Activated naive CD4-positive, alpha-beta T cell treated with anti-CD3 and anti-CD28 coated beads, Interleukin-2, amount 10 ng/mL, durations not matched to agents 5 hours and 36 hours (primary cell): ENCODE measurements around the gene ZNF786. TPM values are rescaled to one million over a fixed set of nuclear protein-coding genes. Genes with fewer than 3 reads are reported as not detected.

Experiments used
- total RNA-seq, 2 experiments: library from RNA; stranded (reverse); gene quantifications; one replicate each; pipeline ENCODE4 v1.2.3, GENCODE V29; 2021

ZNF786 gene
- total RNA-seq: 1 to 10 TPM; 7.9 to 8.0 TPM

GRCh38 chr7:149090397-149091195 is at the start of gene ZNF786:
Gene ZNF786, minus strand, starts transcription at chr7:149090718. Its CDS starts 78 bp downstream, at chr7:149090640.

DNA sequence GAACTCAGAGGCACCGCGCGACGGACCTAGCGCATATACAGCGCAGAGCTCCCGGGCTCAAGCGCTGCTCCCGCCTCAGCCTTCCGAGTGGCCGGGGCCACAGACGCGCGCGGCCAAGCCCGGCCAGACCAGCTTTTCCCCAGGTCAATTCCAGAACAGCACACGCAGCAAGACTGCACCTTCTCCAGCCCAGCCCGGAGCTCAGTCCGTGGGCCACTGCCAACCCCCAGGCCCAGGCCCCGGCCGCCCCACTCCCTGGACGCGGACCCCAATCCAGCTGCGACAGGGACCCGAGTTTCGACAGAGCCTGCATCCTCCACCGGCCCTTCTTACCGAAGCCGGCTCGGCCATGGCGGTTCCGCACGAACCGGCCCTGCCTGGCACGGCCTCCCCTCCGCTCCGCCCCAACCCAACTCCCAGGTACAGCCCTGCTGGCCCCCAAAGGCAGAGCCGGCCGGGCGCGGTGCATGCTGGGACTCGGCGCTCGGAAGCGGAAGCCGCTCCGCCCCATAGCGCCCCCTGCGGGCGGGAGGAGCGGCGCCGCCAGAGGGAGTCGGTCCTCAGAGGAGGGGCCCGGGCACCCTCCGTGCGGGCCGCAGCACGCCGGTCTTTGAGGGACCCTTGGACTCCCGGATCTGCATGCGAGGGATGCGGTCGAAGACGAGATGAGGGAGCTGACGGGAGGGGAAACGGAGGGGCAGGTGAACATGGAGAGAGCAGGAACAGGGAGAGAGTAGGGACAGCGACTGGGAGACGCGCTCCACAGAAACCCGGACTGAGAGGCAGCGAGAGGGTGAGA is 35.5 kb upstream of the ZNF786 start, which contains the start of gene ZNF425:
Gene ZNF425, minus strand, starts transcription at position 462 of the 799 bp plus-strand sequence. Its CDS starts 111 bp downstream, at position 351.

GRCh38 chr7:149028346-149029109 is 62.0 kb downstream of the ZNF786 start, which contains the start of gene PDIA4:
Gene PDIA4, minus strand, starts transcription at chr7:149028505. Its CDS starts 97 bp downstream, at chr7:149028408.

Other genes starting within 250 kb of the ZNF786 start
- 10 to 100 TPM; 84.4 to 87.1 TPM for gene EZH2, start 206.4 kb downstream of the ZNF786 start, total RNA-seq
- 10 to 100 TPM; 85.5 to 87.2 TPM for gene PDIA4, start 62.2 kb downstream of the ZNF786 start, total RNA-seq
- under 1 TPM; 0.91 to 0.94 TPM for gene ZNF425, start 35.6 kb upstream of the ZNF786 start, total RNA-seq
- gene ZNF398, start 56.7 kb upstream of the ZNF786 start, total RNA-seq: 10 to 100 TPM; 16.6 to 16.7 TPM
- 10 to 100 TPM; 25.2 to 25.8 TPM for gene ZNF282, start 104.8 kb upstream of the ZNF786 start, total RNA-seq
- 10 to 100 TPM; 13.0 to 14.0 TPM for gene ZNF212, start 148.9 kb upstream of the ZNF786 start, total RNA-seq
- 10 to 100 TPM; 26.2 to 27.2 TPM for gene ZNF783, start 171.5 kb upstream of the ZNF786 start, total RNA-seq